ENCODE data around the gene RAB3IL1.

GRCh38 chr11:61935861-61936260 is 18.5 kb upstream of the RAB3IL1 start:
- TF ChIP-seq POLR2A (IDR thresholded peaks at IDR 0.05; ENCODE audit: low read length) (no peak), GATA1 (IDR thresholded peaks at IDR 0.05; ENCODE audit: low read depth, low read length) (no peak)

Measured in erythroblast (primary cell).